ENCODE measurements around the gene QSOX1.
"Not testable (repeated sequence)": the region's sequence is repeated elsewhere in the genome, so short reads cannot be mapped to it uniquely, and the experiment has no call there.

QSOX1 gene

GRCh38 chr1:180192172-180192571, 37.5 kb downstream of the QSOX1 start:
- DNase-seq, result peak; percentile 18

- DNase-seq, result no peak
These were observed 38.7 kb downstream of the QSOX1 start for GRCh38 chr1:180193141-180194047.

- DNase-seq, result no peak
These were observed 39.4 kb downstream of the QSOX1 start for GRCh38 chr1:180194048-180194425.

- no peak for DNase-seq
These were observed 40.0 kb downstream of the QSOX1 start for GRCh38 chr1:180194546-180195207.

GRCh38 chr1:180195401-180195800, 40.7 kb downstream of the QSOX1 start:
- no peak for DNase-seq

GRCh38 chr1:180195916-180196315, 41.2 kb downstream of the QSOX1 start:
- DNase-seq, result no peak

- no peak for DNase-seq
These were observed 41.9 kb downstream of the QSOX1 start for GRCh38 chr1:180196436-180197003.

GRCh38 chr1:180197231-180197630, 42.6 kb downstream of the QSOX1 start:
- no peak for DNase-seq

GRCh38 chr1:180198196-180198595, 43.5 kb downstream of the QSOX1 start:
- no peak for DNase-seq

GRCh38 chr1:180198611-180199010, 43.9 kb downstream of the QSOX1 start:
- DNase-seq, result no peak

GRCh38 chr1:180199018-180199417, 44.3 kb downstream of the QSOX1 start:
- DNase-seq, result no peak

GRCh38 chr1:180201451-180202200, 47.0 kb downstream of the QSOX1 start:
- DNase-seq, result no peak

GRCh38 chr1:180202588-180202987, 47.9 kb downstream of the QSOX1 start:
- DNase-seq, result not testable (repeated sequence)

- DNase-seq, result no peak
These were observed 49.6 kb downstream of the QSOX1 start for GRCh38 chr1:180204231-180204630.

- DNase-seq, result no peak
These were observed 51.9 kb downstream of the QSOX1 start for GRCh38 chr1:180206581-180206980.

- no peak for DNase-seq
These were observed 53.6 kb downstream of the QSOX1 start for GRCh38 chr1:180208264-180208663.

GRCh38 chr1:180210008-180210620, 55.4 kb downstream of the QSOX1 start:
- DNase-seq, result no peak

GRCh38 chr1:180211156-180211859, 56.6 kb downstream of the QSOX1 start:
- DNase-seq, result no peak

GRCh38 chr1:180211860-180212229, 57.2 kb downstream of the QSOX1 start:
- no peak for DNase-seq

- peak; percentile 27 for DNase-seq
These were observed 58.9 kb downstream of the QSOX1 start for GRCh38 chr1:180213401-180214170.
